Neuronal stem cell (in vitro differentiated cells): ENCODE data around the gene YBX2.
"Not testable (repeated sequence)": the region's sequence is repeated elsewhere in the genome, so short reads cannot be mapped to it uniquely, and the experiment has no call there.

Experiments
- DNase-seq: peaks from one replicate; pipeline ENCODE4 v3.0.0-alpha.2; 2013; ENCODE audit warnings: low spot score
- H2AFZ ChIP-seq: one replicate; pipeline ENCODE4 v1.6.1; 2013; ENCODE audit warnings: mild to moderate bottlenecking, low read length, inconsistent platforms
- H2AK5ac ChIP-seq: 2 replicates; pipeline ENCODE4 v1.6.1; 2013; ENCODE audit warnings: low read depth, mild to moderate bottlenecking, inconsistent platforms, low read length, moderate library complexity, mixed read lengths
- H2BK120ac ChIP-seq: 2 replicates; pipeline ENCODE4 v1.6.1; 2013; ENCODE audit warnings: low read depth, mild to moderate bottlenecking, inconsistent platforms, low read length, moderate library complexity, mixed read lengths
- H2BK12ac ChIP-seq: one replicate; pipeline ENCODE4 v1.6.1; 2013; ENCODE audit warnings: low read length, inconsistent platforms
- H2BK15ac ChIP-seq: 2 replicates; pipeline ENCODE4 v1.6.1; 2013; ENCODE audit warnings: mild to moderate bottlenecking, low read length, inconsistent platforms, mixed read lengths
- H2BK5ac ChIP-seq: one replicate; pipeline ENCODE4 v1.6.1; 2013; ENCODE audit warnings: inconsistent platforms, mild to moderate bottlenecking, low read length, moderate library complexity
- H3K14ac ChIP-seq: one replicate; pipeline ENCODE4 v1.6.1; 2013; ENCODE audit warnings: low read length, inconsistent platforms
- H3K18ac ChIP-seq: 2 replicates; pipeline ENCODE4 v1.6.1; 2013; ENCODE audit warnings: low read length, inconsistent platforms
- H3K23ac ChIP-seq: 2 replicates; pipeline ENCODE4 v1.6.1; 2013; ENCODE audit warnings: low read depth, mild to moderate bottlenecking, mixed read lengths, low read length, inconsistent platforms; ENCODE audit not compliant: poor library complexity
- H3K27ac ChIP-seq: replicated peaks from 3 replicates; pipeline ENCODE4 v1.5.1; 2013; ENCODE audit warnings: low read length, inconsistent platforms
- H3K27me3 ChIP-seq, 3 experiments: 2 replicates each; pipeline ENCODE4 v1.6.1; 2013; ENCODE audit warnings: low read length in 3 of 3, mild to moderate bottlenecking in 2 of 3, inconsistent platforms in 1 of 3, low read depth in 1 of 3, mixed read lengths in 1 of 3, moderate library complexity in 1 of 3; ENCODE audit not compliant: control insufficient read depth in 3 of 3, insufficient read depth in 3 of 3
- H3K36me3 ChIP-seq, 2 donors: replicated peaks in 1 of 2; 2 replicates each; pipeline ENCODE4 v1.6.1; 2013; ENCODE audit warnings: low read length in 2 of 2; ENCODE audit not compliant: control insufficient read depth in 2 of 2, insufficient read depth in 2 of 2
- H3K4ac ChIP-seq: 2 replicates; pipeline ENCODE4 v1.6.1; 2013; ENCODE audit warnings: inconsistent platforms, mild to moderate bottlenecking, low read length, moderate library complexity
- H3K4me1 ChIP-seq, 2 donors: 1 replicate in 1 of 2; 2 replicates in 1 of 2; pipeline ENCODE4 v1.6.1; 2013; ENCODE audit warnings: low read length in 2 of 2, low read depth in 1 of 2; ENCODE audit not compliant: control insufficient read depth in 2 of 2, insufficient read depth in 1 of 2
- H3K4me2 ChIP-seq: one replicate; pipeline ENCODE4 v1.6.1; 2013; ENCODE audit warnings: mild to moderate bottlenecking, low read length, inconsistent platforms; ENCODE audit not compliant: insufficient read depth, poor library complexity, severe bottlenecking
- H3K4me3 ChIP-seq, 2 donors: 2 replicates each; pipeline ENCODE4 v1.5.1; 2013; ENCODE audit warnings: low read length in 2 of 2, mild to moderate bottlenecking in 2 of 2, inconsistent platforms in 1 of 2, moderate library complexity in 1 of 2
- H3K79me1 ChIP-seq: one replicate; pipeline ENCODE4 v1.6.1; 2013; ENCODE audit warnings: low read depth, mild to moderate bottlenecking, inconsistent platforms, low read length, moderate library complexity
- H3K9ac ChIP-seq: one replicate; pipeline ENCODE4 v1.6.1; 2013; ENCODE audit warnings: mild to moderate bottlenecking, low read depth, low read length, inconsistent platforms; ENCODE audit not compliant: poor library complexity
- H3K9me3 ChIP-seq, 2 donors: replicated peaks in 1 of 2; 2 replicates each; pipeline versions ENCODE3 to v1.6.1; 2013; ENCODE audit warnings: low read length in 2 of 2, mild to moderate bottlenecking in 2 of 2, inconsistent platforms in 1 of 2, low read depth in 1 of 2, mixed read lengths in 1 of 2, moderate library complexity in 1 of 2; ENCODE audit not compliant: control insufficient read depth in 2 of 2, insufficient read depth in 1 of 2
- H4K8ac ChIP-seq: one replicate; pipeline ENCODE4 v1.6.1; 2013; ENCODE audit warnings: low read depth, mild to moderate bottlenecking, inconsistent platforms, low read length, moderate library complexity
- H4K91ac ChIP-seq: one replicate; pipeline ENCODE4 v1.6.1; 2013; ENCODE audit warnings: low read length, low read depth, mild to moderate bottlenecking, inconsistent platforms; ENCODE audit not compliant: poor library complexity
- WGBS, 2 donors: extraction: QIAGEN DNeasy Blood & Tissue Kit; methylation state at CpG; one replicate each; pipeline ENCODE4 v1.1.7; 2013; ENCODE audit warnings: missing lambda C conversion rate in 2 of 2, mixed read lengths in 1 of 2; ENCODE audit not compliant: insufficient read length in 2 of 2, insufficient replicate concordance in 1 of 2; ENCODE audit errors: extremely low coverage in 2 of 2; 5-methylcytosine and 5-hydroxymethylcytosine counted together

The YBX2 gene

DNA sequence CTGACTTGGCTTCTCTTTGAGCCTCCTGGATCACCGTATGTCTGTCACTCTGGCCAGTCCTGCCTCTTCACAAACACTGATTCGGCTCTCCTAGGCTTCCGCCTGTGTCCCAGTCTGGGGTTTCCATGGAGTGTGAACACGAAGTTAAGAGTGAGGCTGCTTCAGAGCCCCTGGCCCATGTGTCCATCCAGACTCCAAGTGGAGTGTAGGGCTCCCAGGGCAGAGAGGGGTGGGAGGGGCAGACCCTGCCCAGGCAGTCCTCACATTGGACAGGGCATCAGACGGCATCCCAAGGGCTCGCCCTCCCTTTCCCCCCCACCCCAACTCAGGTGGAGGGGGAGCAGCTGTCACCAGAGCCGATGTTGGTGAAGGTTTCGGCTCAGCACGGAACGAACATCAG is 50.6 kb downstream of the YBX2 start:
- H3K18ac ChIP-seq, H2BK12ac ChIP-seq, H3K4me2 ChIP-seq, H3K9ac ChIP-seq, H3K4ac ChIP-seq, H3K4me3 ChIP-seq, H2BK5ac ChIP-seq, H2AK5ac ChIP-seq, H3K14ac ChIP-seq, H3K23ac ChIP-seq, H3K9me3 ChIP-seq, DNase-seq, H2BK120ac ChIP-seq, H3K27me3 ChIP-seq, H3K79me1 ChIP-seq, H2BK15ac ChIP-seq, H2AFZ ChIP-seq, H4K91ac ChIP-seq, H3K27ac ChIP-seq, H4K8ac ChIP-seq: not testable (repeated sequence)
- H3K4me1 ChIP-seq = peaks cover 4 to 18% of the 10 kb centered on the region in 2 donors
- no CpG with 5 or more reads among the region's 10 CpGs for WGBS, 2 donors
- H3K36me3 ChIP-seq = peaks cover 30 to 63% of the 10 kb centered on the region in 2 donors

DNA sequence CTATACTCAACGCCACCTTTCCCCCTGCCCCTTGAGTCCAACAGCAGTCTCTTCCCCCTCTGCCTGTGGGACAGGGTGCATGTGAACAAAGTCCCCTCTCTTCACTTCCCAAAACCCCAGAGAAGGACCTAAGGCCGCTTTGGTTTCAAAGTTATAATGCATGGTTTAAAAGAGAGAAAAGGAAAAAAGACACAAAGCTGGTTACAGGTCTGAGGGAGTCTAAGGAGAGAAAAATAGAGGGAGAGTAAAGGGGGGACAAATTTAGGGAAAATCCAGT is 51.0 kb downstream of the YBX2 start:
- Histone ChIP-seq H3K23ac (no peak overlapping the region), H3K4me3 (peak overlapping the region; percentile 80 to 94), H2BK120ac (no peak overlapping the region), H2BK15ac (no peak overlapping the region), H3K18ac (peak overlapping the region; percentile 50), H3K4me2 (peak overlapping the region; percentile 94), H3K4ac (no peak overlapping the region), H2AFZ (peak overlapping the region; percentile 89), H3K14ac (no peak overlapping the region), H3K79me1 (peaks cover 4% of the 10 kb centered on the region), H3K9ac (peak overlapping the region; percentile 37), H3K36me3 (peaks cover 30 to 62% of the 10 kb centered on the region in 2 donors), H2AK5ac (no peak overlapping the region), H4K91ac (no peak overlapping the region), H4K8ac (no peak overlapping the region), H3K4me1 (peaks cover 4 to 18% of the 10 kb centered on the region in 2 donors), H2BK5ac (no peak overlapping the region), H3K27me3 (no peaks in the 10 kb centered on the region), H3K9me3 (no peaks in the 10 kb centered on the region), H2BK12ac (no peak overlapping the region), H3K27ac (peak overlapping the region; percentile 76)
- no CpG with 5 or more reads among the region's 2 CpGs for WGBS, 2 donors
- no peak for DNase-seq

DNA sequence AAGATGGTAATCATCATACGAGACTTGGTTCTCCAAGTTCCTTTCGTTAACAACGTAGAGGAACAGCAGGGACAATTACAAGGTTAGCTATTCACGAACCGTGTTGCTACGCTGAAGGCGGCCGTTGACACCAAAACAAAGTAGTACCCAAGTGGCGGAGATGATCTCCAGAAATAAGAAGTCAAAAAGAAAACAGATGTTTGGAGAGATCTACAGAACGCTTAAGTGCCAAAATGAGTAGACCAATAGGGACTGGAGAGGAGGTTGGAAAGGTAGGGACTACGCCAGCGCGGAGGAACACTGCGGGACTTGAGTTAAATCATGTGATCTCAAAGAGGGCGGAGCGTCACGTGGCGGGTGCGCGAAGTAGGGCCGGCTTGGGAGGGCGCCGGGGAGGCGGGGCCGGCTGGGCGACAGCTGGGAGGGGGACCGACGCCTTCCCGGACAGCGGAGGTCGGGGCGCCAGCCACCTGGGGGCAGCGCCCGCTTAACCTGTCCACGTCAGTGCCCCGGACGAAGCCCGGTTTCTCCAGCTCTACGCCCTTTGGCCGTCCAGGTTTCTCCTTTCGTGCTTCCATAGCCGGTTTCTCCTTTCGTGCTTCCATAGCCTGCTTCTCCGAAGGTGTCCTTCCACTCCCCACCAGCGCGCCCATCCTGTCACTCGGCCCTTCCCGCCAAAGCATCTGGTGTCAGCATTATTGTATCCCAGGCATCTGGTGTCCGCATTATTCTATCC is 51.6 kb downstream of the YBX2 start:
- Histone ChIP-seq H2BK120ac (no peak overlapping the region), H3K18ac (peak overlapping the region; percentile 84), H3K23ac (no peak overlapping the region), H3K4me1 (peaks cover 4 to 18% of the 10 kb centered on the region in 2 donors), H2BK12ac (no peak overlapping the region), H3K27me3 (no peaks in the 10 kb centered on the region), H3K9me3 (no peaks in the 10 kb centered on the region), H3K9ac (peak overlapping the region; percentile 37), H3K4me2 (peak overlapping the region; percentile 94), H3K14ac (no peak overlapping the region), H4K91ac (no peak overlapping the region), H3K27ac (peak overlapping the region; percentile 91), H2AK5ac (no peak overlapping the region), H2BK15ac (no peak overlapping the region), H2AFZ (peak overlapping the region; percentile 89), H3K4ac (no peak overlapping the region), H3K79me1 (peaks cover 4% of the 10 kb centered on the region), H2BK5ac (no peak overlapping the region), H3K4me3 (peak overlapping the region; percentile 81 to 94), H4K8ac (no peak overlapping the region), H3K36me3 (peaks cover 30 to 61% of the 10 kb centered on the region in 2 donors)
- peak; percentile 97 for DNase-seq
- no CpG with 5 or more reads among the region's 49 CpGs for WGBS, 2 donors

DNA sequence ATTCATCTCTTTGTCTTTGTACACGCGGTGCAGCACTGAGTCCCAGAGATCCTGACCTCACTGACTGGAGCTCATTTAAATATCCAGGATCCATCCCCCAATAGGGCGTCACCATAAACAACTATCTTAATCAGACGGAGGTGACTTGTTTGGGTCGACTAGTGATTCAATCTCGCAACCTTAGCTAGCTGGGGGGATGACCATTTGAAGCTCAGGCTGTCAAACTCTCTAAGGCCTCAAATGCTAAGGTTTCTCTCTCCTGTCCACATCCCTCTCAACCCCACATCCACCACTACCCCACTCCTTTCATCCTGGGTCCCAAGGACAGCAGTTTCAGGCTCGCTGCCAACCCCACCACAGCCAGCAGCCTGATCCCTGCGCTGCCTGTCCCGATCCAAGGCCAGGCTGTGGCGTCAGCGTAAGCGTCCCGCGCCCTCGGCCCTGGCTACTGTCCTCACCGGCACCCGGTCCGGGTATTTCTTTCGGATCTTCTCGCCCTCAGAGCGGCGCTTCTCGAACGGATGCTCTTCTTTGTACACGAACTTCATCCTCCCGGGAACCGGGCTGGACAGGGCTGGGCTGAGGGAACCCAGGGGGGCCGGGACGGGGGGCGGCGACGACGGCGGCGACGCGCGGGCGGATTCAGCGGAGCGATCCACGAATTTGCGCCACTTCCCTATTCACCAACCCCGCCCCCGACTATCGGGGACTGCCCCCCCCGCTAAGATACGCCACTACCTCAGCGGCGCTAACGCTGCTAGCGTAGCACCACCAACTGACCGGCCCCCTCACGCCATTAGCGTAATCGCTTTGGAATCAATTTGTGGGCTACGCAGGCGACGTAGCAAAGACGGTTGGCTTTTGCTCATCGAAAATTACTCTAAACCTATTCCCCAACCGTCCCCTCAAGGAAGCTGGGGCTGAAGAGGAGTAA is 52.4 kb downstream of the YBX2 start, which contains the start of gene GABARAP:
Gene GABARAP, minus strand, starts transcription at position 667 of the 934 bp plus-strand sequence. Its CDS starts 119 bp downstream, at position 548.
- Histone ChIP-seq H3K27ac (peak within 1 kb of the TSS; percentile 91), H3K9me3 (no peaks in the 10 kb centered on the region), H3K14ac (no peak within 1 kb of the TSS), H2AFZ (peak within 1 kb of the TSS; percentile 89), H4K8ac (no peak within 1 kb of the TSS), H2BK12ac (no peak within 1 kb of the TSS), H3K27me3 (no peaks in the 10 kb centered on the region), H3K23ac (peak within 1 kb of the TSS; percentile 40), H2BK5ac (peak within 1 kb of the TSS; percentile 85), H3K4me3 (peak within 1 kb of the TSS; percentile 90 to 94), H2BK120ac (no peak within 1 kb of the TSS), H2BK15ac (peak within 1 kb of the TSS; percentile 47), H3K18ac (peak within 1 kb of the TSS; percentile 94), H3K79me1 (peaks cover 5% of the 10 kb centered on the region), H3K4ac (peak within 1 kb of the TSS; percentile 24), H2AK5ac (peak within 1 kb of the TSS; percentile 60), H4K91ac (no peak within 1 kb of the TSS), H3K4me2 (peak within 1 kb of the TSS; percentile 94), H3K4me1 (peaks cover 7 to 23% of the 10 kb centered on the region in 2 donors), H3K36me3 (peaks cover 34 to 58% of the 10 kb centered on the region in 2 donors), H3K9ac (peak within 1 kb of the TSS; percentile 97)
- DNase-seq = peak; percentile 95
- no CpG with 5 or more reads among the region's 62 CpGs for WGBS, 2 donors
